Duodenal mucosa (tissue), 2 donors: ENCODE results near the gene RASA3.

Experiments
- H3K27ac ChIP-seq: one replicate; pipeline ENCODE4 v1.7.0; 2013; ENCODE audit warnings: low read depth, low read length
- H3K27me3 ChIP-seq, 2 donors: one replicate each; pipeline ENCODE4 v1.7.0; 2013; ENCODE audit warnings: low read length in 2 of 2, control low read depth in 1 of 2; ENCODE audit not compliant: insufficient read depth in 2 of 2, control insufficient read depth in 1 of 2
- H3K36me3 ChIP-seq, 2 donors: one replicate each; pipeline ENCODE4 v1.7.0; 2013; ENCODE audit warnings: low read length in 2 of 2, control low read depth in 1 of 2; ENCODE audit not compliant: insufficient read depth in 2 of 2, control insufficient read depth in 1 of 2
- H3K4me1 ChIP-seq, 2 donors: one replicate each; pipeline ENCODE4 v1.7.0; 2013; ENCODE audit warnings: low read length in 2 of 2, control low read depth in 1 of 2; ENCODE audit not compliant: insufficient read depth in 2 of 2, control insufficient read depth in 1 of 2
- H3K4me3 ChIP-seq, 2 donors: one replicate each; pipeline ENCODE4 v1.7.0; 2013; ENCODE audit warnings: low read length in 2 of 2, low read depth in 1 of 2
- H3K9ac ChIP-seq, 2 donors: one replicate each; pipeline ENCODE4 v1.7.0; 2013; ENCODE audit warnings: low read length in 2 of 2, low read depth in 1 of 2
- H3K9me3 ChIP-seq, 2 donors: one replicate each; pipeline ENCODE4 v1.7.0; 2013; ENCODE audit warnings: low read length in 2 of 2, control low read depth in 1 of 2; ENCODE audit not compliant: control insufficient read depth in 1 of 2

Gene RASA3

DNA sequence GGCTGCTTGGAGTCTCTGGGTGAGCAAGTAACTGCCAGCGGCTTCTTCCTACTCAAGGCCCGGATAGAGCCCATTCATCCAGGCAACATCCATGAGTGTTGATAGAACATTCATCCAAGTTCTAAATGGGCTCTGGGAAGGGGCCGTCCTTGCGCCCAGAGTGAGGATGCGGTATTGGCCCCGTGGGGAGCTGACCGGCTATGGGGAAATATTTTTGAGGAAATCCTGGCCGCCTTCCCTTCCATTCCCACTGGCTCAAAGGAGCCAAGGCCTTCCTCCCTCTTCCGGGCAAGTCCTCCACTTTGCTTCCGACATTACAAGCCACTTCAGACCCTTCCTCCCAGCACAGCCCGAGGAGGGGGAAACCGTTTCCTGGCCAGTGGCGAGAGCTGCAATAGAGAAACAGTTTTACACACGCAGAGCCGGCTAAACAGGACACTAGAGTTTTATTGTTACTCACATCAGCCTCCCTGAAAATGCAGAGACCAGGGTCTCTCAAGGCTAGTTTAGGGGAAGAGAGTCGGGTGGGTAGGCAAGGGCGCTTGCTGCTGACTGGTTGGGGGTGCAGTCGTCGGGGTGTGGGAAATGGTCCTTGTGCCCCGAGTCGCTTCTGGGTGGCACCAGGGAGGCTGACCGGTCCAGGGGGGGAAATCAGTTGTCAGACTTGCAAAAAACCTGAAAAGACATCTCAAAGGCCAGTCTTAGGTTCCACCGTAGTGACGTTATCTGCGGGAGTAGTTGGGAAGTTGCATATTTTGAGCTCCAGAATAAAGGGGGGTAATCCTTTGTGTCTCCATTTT, 196.1 kb downstream of the RASA3 start:
- Histone ChIP-seq H3K4me1 (peaks cover 32 to 41% of the 10 kb centered on the region in 2 donors), H3K4me3 (no peak overlapping the region), H3K9ac (no peak overlapping the region), H3K27me3 (peaks cover 8 to 11% of the 10 kb centered on the region in 2 donors), H3K36me3 (no peaks in the 10 kb centered on the region), H3K27ac (no peak overlapping the region), H3K9me3 (no peaks in the 10 kb centered on the region)

DNA sequence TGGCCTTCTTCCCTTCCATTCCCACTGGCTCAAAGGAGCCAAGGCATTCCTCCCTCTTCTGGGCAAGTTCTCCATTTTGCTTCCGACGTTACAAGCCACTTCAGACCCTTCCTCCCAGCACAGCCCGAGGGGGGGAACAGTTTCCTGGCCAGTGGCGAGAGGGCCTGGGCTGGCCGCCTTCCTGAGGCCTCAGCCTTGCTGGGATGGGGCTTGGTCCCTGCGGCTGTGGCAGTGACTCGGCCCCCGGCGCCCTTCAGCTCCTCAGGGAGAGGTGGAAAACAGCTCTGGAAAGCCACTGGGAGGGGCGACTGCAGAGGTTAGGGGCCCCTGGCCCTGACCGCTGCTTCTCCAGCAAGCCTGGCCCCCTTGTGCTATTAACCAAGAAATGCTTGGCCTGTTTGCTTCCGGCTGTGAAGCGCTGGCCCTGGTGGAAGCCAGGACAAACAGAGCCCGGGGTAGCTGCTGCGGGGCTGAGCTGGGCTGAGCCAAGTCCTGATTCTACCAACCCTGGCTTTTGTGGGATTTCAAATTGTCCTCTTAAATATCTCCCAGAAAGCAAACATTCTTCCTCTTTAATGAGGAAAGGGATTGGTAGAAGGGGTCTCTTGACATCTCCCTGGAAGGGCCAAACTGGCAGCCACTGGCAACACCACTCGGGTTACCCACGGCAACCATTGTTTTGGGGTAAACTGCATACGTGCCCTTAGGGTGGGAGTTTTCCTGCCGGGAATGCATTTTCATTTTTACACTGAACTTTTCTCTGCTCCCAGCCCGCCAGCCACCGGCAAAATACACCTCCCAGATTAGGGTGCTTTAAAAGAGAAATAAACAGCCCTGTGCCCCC, 197.2 kb downstream of the RASA3 start:
- H3K9me3 ChIP-seq: no peaks in the 10 kb centered on the region
- no peaks in the 10 kb centered on the region for H3K36me3 ChIP-seq
- H3K27me3 ChIP-seq: peaks cover 8 to 11% of the 10 kb centered on the region in 2 donors
- no peak overlapping the region for H3K4me3 ChIP-seq
- no peak overlapping the region for H3K9ac ChIP-seq
- H3K27ac ChIP-seq: no peak overlapping the region
- peaks cover 31 to 38% of the 10 kb centered on the region in 2 donors for H3K4me1 ChIP-seq

DNA sequence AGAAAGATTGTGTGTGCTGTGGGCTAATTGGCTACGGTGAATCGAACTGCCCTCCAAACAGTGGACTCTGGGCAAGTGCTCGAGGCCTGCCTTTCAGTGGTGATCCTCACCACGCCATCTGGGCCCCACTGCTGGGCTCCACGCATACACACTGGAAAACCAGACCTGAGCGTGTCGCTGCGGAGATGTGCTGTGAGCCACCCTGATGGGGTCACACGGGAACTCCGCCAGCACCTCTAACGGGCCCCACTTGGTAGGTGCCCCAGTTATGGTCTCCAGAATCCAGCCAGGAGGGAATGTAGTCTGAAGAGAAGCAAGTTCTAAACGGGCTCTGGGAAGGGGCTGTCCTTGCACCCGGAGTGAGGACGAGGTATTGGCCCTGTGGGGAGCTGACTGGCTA, 197.8 kb downstream of the RASA3 start:
- H3K36me3 ChIP-seq: no peaks in the 10 kb centered on the region
- H3K27me3 ChIP-seq: peaks cover 7 to 8% of the 10 kb centered on the region in 2 donors
- H3K4me1 ChIP-seq: peaks cover 28 to 32% of the 10 kb centered on the region in 2 donors
- no peak overlapping the region for H3K9ac ChIP-seq
- no peak overlapping the region for H3K4me3 ChIP-seq
- no peaks in the 10 kb centered on the region for H3K9me3 ChIP-seq
- H3K27ac ChIP-seq: no peak overlapping the region

DNA sequence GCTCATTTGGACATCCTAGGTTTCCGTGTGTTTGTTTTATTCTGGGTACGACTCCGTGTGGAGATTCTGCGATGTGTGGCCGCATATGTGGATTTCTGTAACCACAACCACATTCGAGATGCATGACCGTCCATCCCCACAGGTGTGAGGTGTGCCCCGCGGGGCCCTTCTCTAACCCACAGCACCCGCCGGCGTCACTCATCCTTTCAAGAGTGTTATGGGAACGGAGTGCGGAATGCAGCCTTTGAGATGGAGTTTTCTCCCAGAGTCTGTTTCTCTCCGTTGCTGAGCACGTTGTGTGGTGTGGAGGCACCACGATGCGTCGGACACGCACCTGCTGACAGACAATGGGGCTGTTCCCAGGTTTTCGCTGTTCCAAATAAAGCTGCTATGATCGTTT, 198.5 kb downstream of the RASA3 start:
- no peaks in the 10 kb centered on the region for H3K36me3 ChIP-seq
- no peaks in the 10 kb centered on the region for H3K9me3 ChIP-seq
- no peak overlapping the region for H3K4me3 ChIP-seq
- no peak overlapping the region for H3K27ac ChIP-seq
- no peak overlapping the region for H3K9ac ChIP-seq
- H3K27me3 ChIP-seq: peaks cover under 1 to 8% of the 10 kb centered on the region in 2 donors
- H3K4me1 ChIP-seq: peaks cover 23 to 29% of the 10 kb centered on the region in 2 donors

DNA sequence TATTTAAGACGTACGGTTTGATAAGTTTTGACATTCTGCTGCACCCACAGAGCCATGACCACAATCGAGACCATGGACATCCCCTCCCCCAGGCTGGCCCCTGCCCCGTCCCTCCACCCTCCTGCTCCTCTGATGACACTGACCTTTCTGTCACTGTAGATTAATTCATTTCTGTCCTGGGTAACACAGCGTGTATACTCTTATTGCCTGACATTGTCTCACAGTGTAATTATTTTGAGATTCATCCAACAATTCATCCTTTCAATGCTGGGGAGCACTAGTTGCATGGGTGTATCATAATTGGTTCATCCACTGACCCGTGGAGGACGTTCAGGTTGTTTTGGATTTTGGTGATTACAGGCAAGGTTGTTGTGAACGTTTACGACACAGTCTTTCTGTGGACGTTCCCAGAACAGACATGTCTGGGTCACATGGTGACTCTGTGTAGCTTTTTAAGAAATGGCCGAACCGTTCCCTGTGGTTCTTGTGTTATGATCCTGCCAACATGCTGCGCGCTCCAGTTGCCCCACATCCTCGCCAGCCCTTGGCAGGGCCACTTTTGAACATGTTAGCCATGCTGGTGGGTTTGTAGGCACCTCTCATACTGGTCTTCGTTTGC, 200.5 kb downstream of the RASA3 start:
- Histone ChIP-seq H3K27me3 (peaks cover 0 to under 1% of the 10 kb centered on the region in 2 donors), H3K36me3 (no peaks in the 10 kb centered on the region), H3K4me1 (peaks cover 11 to 23% of the 10 kb centered on the region in 2 donors), H3K27ac (no peak overlapping the region), H3K9me3 (no peaks in the 10 kb centered on the region), H3K9ac (no peak overlapping the region), H3K4me3 (no peak overlapping the region)

DNA sequence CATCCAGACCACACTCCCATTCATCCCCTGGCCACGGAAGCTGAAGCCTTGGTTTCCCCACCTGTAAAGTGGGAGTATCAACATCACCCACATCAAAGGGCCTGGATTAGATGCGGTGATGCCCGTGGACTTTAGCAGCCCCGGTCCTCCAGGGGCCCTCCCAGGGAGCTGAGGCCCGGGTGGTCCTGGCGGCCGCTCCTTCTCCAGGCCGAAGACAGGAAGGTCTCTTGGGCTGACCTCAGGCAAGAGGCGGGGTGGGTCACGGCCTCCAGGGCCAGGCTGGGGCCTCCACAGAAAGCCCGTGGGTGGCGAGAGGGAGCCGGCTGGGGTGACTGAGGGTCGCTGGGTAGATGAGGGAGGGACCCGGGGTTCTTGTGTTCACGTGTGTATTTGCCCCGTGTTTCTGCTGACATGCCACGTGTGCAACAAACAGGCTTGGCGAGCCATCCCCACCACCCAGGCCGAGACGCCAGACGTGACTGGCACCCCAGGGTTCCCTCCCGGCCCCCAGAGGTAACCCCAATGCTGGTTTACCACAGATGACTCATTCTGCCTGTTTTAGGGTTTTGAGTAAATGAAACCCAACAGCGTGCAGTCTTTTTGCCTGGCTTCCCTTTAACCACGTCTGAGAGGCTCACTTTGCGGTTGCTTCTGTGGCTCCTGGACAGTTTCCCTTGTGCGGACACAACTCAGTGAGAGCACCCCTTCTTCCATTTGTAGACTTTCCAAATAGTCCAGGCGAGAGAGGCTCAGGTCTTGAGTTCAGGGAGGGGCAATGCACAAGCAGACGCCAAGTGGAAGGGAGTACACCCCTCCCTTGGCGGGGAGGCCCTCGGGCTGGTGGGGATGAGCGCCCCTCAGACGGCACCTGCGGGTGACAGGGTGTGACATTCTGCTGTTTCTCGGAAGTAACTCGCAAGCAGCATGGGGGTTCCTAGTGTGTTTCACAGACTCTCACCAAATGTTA, 201.5 kb downstream of the RASA3 start:
- H3K9ac ChIP-seq: no peak overlapping the region
- no peaks in the 10 kb centered on the region for H3K36me3 ChIP-seq
- H3K27me3 ChIP-seq: peaks cover 0 to 3% of the 10 kb centered on the region in 2 donors
- no peak overlapping the region for H3K27ac ChIP-seq
- H3K4me3 ChIP-seq: no peak overlapping the region
- H3K9me3 ChIP-seq: no peaks in the 10 kb centered on the region
- peaks cover 5 to 20% of the 10 kb centered on the region in 2 donors for H3K4me1 ChIP-seq

DNA sequence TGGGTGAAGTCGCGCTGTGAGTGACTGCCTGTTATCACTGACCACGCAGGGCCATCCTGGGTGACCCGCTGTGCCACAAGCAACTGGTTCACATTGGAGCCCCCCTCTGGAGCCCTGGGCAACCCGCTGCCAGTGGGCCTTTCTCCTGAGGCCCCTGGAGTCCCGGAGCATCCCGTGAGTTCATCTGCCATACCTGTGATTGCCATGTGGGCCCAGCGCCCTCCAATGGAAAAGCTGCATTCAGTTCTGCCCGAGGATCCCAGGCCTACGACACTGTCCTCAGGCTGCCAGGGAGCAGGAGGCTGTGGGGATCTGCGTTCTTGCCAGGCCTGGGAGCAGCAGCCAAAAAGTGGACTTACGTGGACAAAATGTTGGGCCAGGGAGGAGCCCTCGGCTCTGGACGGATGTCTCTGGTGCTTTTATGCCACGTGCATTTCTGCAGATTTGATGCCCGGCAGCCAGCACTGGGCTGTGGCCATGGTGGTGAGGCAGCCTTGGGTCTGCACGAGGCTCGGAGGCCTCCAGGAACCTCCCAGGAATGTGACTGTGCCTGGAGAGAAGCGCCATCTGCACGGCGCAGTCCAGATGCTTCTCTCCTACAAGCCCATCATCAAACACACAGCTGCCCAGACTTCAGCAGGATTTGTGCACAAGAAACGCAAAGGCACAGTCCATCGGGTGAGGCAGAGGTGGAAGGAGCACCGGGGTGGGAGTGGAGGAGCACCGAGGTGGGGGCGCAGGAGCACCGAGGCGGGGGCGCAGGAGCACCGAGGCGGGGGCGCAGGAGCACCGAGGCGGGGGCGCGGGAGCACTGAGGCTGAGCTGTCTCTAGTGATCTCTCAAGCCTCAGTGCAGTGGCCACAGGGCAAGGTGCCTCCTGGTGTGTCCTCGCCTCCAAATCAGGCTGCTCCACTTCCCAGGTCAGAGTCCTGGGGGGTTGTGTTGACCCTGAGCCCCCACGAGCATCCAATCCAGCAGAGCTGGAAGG, 202.5 kb downstream of the RASA3 start:
- Histone ChIP-seq H3K27me3 (peaks cover 0 to 3% of the 10 kb centered on the region in 2 donors), H3K27ac (no peak overlapping the region), H3K9ac (no peak overlapping the region), H3K36me3 (no peaks in the 10 kb centered on the region), H3K9me3 (no peaks in the 10 kb centered on the region), H3K4me1 (peaks cover 5 to 20% of the 10 kb centered on the region in 2 donors), H3K4me3 (no peak overlapping the region)

DNA sequence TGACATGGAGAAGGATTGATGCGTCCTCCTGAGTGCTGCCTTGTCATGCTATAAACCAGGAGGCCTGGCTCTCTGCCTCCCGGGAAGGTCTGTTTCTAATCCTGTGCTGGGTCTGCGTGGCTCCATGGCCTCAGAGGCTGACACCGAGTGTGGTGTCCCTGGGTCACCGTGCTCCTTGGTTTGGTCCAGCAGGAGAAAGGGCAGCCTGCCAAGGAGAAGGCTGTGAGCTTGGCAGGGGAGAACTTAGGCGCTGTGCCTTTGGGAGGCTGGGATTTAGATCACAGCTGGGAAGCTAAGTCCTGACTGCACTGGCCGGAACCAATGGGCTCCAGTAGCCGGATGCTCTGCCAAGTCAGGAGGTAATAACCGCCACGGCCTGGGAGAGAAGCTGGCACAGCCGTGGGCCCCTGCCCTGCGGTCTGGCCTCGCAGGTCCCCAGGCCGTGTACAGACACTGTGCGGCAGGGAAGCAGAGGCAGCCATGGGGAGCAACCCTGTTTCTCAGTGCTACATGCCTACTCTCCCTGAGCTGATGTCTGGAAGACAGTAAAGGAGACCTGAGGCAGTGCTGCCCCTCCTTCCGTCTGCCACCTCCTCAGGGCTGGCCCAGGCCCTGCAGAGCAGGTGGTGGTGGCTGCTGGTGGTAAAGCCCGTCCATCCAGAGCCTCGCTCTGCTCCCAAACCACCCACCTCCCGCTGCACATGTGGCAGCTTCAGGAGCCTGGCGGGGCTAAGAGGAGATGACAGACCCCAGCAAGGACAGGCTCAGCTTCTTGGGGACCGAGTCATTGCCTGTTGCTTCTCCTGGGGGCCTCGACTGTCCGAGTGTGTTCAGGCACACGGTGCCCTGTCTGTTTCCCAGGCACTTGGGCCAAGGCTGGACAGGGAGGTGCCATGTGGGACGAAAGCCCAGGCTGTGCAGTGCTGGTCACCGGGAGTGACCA, 203.5 kb downstream of the RASA3 start:
- Histone ChIP-seq H3K27ac (peak overlapping the region; percentile 30), H3K9ac (no peak overlapping the region), H3K36me3 (no peaks in the 10 kb centered on the region), H3K27me3 (peaks cover 0 to 3% of the 10 kb centered on the region in 2 donors), H3K9me3 (no peaks in the 10 kb centered on the region), H3K4me1 (peaks cover 5 to 20% of the 10 kb centered on the region in 2 donors), H3K4me3 (no peak overlapping the region)
